NCI-H2081 (cell line): Measurements from ENCODE around the gene CPM.
"Not testable (repeated sequence)": the region's sequence is repeated elsewhere in the genome, so short reads cannot be mapped to it uniquely, and the experiment has no call there.

Experiments
- DNase-seq, 2 experiments: peaks; one replicate each; lab custom pipeline; 2025; lab: John Stamatoyannopoulos, UW

The CPM gene

DNA sequence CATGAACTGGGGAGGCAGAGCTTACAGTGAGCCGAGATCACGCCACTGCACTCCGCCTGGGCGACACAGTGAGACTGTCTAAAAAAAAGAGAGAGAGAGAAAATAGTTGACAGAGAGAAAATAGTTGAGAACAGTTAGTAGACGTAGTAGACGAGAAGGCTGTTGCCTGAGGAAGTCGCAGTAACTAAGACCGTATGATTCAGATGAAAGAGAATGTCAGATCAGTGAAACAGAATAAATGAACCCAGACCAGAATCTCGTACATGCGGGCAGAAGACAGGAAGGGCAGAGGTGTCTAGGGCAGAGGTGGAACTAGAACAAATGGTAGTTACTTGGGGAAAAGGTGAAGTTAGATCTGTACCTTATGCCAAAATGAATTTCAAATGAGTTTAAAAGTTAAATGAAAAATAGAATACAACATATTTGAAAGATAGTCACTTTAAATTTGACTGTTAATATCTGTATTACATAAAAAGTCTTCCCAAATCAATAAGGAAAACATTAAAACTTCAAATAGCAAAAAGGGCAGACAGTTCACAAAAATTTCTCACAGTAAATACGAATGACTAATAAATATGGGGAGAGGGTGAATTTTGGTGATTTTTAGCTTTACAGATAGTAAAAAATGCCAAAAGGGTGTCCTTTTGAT lies 107.3 kb downstream of the CPM start:
- DNase-seq: no peak

DNA sequence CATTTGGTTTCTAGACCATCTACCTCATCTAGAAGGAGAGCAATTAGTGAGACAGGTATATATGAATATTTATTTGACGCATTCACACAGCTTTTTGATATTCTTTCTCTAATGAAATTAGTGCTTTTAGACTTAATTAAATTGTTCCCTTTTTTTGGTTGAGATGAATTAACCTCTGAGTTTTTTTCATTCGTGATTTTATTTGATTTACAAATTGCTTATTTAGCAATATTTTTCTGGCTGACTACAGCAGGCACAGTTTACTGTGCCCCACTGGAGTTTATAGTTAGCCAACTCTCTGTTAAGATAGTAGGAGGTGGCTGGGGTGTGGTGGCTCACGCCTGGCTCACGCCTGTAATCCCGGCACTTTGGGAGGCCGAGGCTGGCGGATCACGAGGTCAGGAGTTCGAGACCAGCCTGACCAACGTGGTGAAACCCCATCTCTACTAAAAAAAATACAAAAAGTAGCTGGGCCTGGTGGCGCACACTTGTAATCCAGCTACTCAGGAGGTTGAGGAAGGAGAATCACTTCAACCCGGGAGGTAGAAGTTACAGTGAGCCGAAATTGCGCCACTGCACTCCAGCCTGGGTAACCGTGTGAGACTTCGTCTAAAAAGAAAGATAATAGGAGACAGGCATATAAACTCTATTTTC lies 108.2 kb downstream of the CPM start:
- no peak for DNase-seq

DNA sequence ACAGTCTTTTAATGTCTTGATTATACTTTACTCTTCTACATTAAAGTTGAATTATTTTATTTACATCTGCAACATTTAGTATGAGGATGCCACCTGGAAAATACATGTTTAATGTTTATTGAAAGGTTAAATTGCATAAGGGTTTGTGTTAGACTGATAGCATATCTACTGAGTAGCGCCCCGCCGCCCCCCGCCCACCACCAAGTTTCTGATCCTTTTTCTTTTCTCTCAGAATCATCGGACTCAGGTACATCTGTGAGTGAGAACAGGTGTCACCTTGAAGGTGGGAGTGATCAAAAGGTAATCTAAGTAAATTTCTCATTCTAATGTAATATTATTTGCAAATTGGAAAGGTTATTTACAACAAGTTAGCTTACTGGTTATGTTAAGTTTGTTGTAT lies 108.8 kb downstream of the CPM start:
- no peak for DNase-seq

DNA sequence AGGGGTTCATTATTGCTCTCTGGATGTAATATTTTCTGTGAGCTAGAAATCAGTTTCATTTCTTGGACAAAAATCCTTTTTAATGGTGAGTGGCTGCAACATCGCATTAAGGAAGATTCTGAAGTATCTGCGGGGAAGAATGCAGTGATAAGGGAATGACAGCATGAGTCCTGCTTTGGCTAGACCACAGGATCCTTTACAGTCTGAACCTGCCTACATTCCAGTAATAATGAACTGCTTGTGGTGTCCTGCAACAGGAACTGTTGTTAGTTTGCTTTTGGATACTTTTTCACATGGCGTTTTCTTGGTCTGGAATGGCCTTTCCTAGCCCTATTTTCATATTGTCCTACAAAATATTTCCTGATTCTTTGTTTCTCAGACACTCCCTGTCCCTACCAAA lies 109.3 kb downstream of the CPM start:
- DNase-seq: no peak

DNA sequence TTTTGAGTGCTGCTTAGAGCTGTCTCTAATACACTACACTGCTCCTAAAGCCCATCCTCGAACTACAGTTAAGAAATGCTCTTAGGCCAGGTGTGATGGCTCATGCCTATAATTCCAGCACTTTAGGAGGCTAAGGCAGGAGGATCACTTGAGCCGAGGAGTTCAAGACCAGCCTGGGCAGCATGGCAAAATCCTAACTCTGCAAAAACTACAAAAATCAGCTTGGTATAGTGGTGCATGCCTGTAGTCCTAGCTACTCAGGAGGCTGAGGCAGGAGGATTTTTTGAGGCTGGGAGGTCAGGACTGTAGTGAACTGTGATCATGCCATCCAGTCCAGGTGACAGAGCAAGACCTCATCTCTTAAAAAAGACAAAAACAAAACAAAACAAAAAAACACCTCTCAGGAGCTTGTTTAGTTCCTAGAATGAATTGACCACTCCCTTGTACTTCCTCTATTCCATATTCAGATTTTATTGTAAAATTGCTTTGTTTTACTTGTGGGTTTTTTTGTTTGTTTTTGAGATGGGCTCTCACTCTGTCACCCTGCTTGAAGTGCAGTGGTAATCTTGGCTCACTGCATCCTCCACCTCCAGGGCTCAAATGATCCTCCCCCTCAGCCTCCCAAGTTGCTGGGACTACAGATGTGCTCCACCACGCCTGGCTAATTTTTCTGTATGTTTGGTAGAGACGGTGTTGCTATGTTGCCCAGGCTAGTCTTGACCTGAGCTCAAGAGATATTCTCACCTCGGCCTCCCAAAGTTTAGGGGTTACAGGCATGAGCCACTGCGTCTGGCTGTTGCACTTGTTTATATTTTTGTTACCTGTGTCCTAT lies 111.4 kb downstream of the CPM start:
- no peak for DNase-seq

DNA sequence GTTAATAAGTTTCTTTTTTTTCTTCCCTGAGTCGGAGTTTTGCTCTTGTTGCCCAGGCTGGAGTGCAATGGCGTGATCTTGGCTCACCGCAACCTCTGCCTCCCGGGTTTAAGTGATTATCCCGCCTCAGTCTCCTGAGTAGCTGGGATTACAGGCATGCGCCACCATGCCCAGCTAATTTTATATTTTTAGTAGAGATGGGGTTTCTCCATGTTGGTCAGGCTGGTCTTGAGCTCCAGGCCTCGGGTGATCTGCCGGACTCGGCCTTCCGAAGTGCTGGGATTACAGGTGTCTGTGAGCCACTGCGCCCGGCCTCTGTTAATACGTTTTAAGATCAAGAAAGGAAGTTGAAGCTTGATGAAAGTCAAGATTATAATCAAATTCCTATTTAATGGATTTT lies 113.5 kb downstream of the CPM start:
- not testable (repeated sequence) for DNase-seq

DNA sequence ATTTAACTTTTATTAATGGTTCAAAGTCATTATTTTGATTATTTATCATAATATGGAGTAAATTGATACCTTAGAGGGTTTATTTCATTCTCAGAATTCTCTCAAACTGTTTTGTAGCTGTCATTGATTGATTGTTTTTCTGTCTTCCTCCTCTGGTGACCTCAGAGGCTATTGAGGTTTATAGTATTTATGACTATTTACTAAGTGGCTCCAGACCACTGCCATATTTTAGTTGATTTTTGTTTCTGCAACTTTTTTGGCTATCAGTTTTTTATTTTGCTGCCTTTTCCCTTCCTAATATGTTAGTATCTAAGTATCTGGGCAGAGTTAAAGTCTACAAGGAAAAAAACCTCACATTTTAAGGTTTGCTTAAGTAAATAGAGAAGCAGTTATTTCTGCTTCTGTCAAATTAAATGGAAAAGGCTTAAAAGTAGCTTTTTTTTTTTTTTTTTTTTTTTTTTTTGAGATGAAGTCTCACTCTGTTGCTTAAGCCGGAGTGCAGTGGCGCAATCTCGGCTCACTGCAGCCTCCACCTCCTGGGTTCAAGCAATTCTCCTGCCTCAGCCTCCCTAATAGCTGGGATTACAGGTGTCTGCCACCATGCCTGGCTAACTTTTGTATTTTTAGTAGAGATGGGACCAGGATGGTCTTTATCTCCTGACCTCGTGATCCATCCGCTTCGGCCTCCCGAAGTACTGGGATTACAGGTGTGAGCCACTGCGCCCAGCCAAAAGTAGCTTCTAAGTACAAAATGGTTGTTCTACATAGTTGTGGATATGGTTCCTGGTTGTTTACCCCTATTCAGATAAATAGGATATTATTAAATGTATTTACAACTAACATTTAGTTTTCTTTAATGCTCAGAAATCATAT lies 116.8 kb downstream of the CPM start:
- no peak for DNase-seq

DNA sequence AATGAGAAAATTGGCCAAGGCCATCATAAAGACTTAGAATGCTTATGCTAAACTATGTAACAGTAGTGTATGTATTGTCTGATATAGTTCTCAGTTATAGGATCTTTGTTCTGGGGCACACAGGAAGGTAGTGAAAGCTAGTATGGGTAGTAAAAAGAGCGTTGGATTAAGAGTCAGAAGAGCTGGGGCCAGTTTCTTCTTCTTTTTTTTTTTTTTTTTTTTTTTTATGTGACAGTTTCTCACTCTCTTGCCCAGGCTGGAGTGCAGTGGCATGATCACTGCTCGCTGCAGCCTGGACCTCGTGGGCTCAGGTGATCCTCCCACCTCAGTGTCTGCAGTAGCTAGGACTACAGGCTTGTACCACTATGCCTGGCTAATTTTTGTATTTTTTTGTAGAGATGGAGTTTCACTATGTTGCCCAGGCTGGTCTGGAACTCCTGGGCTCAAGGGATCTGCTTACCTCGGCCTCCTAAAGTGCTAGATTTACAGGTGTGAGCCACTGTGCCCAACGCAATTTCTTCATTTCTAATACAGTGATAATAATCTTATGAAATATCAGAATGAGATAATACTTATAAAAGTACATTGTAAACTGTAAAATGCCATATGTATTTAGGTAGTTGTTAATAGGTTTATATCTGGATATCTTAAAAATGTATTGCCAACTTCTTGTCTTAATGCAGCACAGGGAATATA lies 117.6 kb downstream of the CPM start:
- DNase-seq: no peak

DNA sequence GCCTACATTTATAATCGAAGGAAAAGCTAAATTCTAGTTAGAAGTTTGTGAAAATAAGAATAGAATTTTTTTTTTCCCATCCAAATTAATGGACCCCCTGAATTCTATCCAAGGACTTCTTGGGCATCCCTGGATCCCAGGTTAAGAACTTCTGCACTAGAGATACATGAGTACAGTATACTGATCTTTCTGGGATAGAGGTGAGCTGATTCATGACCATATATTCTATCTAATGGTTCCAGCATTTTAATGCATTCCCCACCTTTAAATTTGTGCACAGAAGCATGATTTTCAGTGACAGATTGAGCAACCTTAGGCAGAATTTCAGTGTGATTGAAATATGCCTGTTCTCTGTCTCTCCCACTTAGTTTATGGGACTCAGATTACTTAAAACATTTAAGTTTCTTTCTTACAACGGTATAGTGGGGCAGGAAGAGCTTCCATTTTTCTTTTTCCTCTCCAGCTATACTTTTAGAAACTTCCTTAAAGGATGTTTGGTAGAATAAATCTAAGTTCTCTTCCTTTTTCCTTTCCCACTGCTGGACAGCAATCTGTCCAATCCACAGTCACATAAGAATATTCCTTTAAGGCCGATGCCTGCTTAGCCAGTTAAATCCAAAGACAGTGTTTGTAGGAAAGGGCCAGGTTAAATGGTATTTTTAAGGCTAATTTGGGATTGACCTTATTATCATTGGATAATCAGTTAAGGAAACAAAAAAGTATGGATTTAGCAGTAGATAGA lies 118.3 kb downstream of the CPM start:
- DNase-seq: no peak

DNA sequence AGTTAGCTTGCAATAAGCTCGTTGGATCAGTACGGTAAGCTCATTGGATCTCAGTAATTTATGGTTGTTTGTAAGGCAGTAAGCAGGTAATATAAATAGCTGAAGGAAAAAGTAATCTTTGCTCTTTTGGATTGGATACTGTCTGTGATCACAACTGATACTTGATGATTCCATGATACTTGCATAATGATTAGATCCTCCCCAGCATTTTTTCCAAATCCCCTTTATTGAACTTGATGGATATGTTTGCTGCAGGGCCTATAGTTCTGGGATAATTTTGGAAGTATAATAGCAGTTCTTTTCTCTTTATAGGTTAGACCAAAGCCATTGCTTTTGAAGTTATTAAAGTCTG lies 119.8 kb downstream of the CPM start:
- no peak for DNase-seq

DNA sequence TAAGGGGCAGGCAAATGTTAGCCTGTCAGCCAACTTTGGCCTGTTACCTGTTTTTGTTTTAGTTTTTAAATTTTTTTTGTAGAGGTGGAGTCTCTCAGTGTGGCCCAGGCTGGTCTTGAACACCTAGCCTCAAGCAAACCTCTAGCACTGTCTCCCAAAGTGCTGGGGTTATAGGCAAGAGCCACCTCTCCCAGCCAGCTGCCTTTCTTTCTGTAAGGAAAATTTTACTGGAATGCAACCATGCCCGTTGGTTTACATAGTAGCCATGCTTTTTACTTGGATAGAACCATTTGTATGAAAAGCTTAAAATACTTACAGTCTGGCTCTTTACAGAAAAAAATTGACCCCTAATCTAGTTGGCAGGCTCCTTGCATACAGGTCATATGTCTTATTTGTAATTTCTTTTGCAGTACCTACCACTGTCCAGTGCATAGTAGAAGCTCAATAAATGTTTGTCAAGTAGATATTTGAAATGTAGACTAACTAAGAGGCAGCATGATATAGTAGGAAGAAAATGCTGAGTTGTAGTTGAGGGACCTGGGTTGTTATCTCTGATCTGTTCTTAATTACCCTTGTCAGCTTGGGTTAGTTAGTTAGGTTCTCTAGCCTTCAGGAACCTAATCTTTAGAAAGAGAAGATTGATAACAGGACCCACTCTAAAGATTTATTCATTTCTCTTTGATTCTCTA lies 120.3 kb downstream of the CPM start:
- DNase-seq: no peak

DNA sequence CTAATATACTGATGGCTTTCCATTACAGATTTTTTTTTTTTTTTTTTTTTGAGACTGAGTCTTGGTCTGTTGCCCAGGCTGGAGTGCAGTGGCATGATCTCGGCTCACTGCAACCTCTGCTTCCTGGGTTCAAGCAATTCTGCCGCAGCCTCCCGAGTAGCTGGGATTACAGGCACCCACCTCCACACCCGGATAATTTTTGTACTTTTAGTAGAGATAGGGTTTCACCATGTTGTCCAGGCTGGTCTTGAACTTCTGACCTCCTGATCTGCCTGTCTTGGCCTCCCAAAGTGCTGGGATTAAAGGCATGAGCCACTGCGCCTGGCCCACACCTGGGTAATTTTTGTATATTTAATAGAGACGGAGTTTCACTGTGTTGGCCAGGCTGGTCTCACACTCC lies 121.4 kb downstream of the CPM start:
- not testable (repeated sequence) for DNase-seq

DNA sequence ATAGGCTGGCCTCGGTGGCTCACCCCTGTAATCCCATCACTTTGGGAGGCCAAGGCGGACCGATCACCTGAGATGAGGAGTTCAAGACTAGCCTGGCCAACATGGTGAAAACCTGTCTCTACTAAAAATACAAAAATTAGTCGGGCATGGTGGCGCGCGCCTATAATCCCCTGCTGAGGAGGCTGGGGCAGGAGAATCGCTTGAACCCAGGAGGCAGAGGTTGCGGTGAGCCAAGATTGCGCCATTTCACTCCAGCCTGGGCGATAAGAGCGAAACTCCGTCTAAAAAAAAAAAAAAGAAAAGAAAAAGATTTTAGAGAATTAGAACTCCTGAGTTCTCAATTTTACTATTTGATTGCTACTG lies 123.0 kb downstream of the CPM start:
- DNase-seq: not testable (repeated sequence)

DNA sequence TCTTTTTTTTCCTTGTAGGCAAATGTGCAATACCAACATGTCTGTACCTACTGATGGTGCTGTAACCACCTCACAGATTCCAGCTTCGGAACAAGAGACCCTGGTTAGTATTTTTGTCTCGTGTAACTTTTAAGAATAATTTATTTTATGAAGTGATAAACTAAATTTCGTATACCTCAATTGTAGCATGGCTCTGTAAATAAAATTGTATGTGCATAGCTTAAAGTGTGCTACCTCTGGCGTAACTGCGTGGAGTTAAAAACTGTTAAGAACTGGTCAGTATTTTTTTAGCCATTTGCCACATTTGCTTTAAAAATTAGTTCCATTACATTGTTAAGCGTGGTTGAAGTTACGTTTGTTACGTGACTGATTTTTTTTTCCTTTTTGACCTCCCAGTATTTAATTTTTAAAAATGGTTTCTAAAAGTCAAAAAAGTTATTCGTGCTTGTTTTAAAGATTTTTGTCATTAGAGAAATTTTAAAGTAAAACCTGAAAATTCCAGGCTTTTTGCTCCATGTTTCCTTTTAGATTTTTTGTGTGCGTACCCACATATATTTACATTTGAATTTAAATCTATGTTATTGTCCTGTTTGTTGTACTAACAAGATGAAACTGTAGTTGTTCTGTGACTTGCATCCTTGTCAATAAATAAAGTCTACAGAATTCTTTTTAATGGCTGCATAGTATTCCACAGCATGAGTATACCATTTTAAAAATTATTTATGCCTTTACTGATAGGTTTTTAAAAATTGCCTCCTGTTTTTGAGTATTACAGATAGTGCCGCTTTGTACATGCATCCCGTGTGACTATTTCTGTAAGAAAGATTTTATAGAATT lies 123.6 kb downstream of the CPM start:
- DNase-seq: no peak

DNA sequence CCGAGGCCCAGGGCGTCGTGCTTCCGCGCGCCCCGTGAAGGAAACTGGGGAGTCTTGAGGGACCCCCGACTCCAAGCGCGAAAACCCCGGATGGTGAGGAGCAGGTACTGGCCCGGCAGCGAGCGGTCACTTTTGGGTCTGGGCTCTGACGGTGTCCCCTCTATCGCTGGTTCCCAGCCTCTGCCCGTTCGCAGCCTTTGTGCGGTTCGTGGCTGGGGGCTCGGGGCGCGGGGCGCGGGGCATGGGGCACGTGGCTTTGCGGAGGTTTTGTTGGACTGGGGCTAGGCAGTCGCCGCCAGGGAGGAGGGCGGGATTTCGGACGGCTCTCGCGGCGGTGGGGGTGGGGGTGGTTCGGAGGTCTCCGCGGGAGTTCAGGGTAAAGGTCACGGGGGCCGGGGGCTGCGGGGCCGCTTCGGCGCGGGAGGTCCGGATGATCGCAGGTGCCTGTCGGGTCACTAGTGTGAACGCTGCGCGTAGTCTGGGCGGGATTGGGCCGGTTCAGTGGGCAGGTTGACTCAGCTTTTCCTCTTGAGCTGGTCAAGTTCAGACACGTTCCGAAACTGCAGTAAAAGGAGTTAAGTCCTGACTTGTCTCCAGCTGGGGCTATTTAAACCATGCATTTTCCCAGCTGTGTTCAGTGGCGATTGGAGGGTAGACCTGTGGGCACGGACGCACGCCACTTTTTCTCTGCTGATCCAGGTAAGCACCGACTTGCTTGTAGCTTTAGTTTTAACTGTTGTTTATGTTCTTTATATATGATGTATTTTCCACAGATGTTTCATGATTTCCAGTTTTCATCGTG lies 124.4 kb downstream of the CPM start:
- peak; percentile 69 to 89 for DNase-seq

DNA sequence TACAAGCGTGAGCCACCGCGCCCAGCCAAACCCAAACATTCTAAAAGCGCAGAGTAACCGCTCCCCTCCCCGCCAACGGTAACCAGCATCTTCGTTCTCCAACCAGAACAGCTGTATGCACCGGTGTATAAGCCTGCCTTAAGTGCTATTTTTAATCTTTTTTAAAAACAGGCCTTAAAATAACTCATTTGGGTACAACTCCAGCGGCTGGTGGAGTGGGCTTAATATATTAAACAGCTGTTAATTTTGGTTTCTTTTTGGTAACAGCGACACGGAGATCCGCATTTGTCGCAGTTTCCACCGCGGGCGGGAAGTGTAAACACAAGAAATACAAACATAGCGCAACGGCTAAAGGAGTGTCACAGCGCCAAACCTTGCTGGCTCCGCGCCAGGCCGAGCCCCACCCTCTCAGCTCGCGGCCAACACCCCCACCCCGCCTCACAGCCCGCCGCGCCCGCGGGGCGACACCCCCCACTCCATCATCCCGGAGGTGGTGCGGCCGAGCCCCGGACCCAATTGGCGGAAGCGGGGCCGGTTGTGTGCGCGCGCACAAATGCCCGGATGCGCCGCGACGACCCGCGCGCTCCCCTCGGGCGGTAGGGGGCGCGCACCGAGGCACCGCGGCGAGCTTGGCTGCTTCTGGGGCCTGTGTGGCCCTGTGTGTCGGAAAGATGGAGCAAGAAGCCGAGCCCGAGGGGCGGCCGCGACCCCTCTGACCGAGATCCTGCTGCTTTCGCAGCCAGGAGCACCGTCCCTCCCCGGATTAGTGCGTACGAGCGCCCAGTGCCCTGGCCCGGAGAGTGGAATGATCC lies 125.2 kb downstream of the CPM start, which contains the start of gene MDM2:
Gene MDM2 (plus strand): TSS at position 602 of the 812 bp plus-strand sequence. CDS start 301 bp downstream, outside the sequence.
- DNase-seq: peak; percentile 95

DNA sequence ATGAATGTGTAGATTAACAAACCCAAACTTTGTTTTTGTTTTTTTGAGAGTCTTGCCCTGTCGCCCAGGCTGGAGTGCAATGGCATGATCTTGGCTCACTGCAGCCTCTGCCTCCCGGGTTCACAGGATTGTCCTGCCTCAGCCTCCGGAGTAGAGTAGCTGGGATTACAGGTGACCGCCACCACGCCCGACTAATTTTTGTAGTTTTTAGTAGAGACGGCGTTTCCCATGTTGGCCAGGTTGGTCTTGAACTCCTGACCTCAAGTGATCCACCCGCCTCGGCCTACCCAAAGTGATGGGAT lies 125.7 kb downstream of the CPM start:
- DNase-seq: not testable (repeated sequence)
